K562 (cell line): ENCODE results near the gene PYCR2. TPM values are rescaled to one million over a fixed set of nuclear protein-coding genes. Genes with fewer than 3 reads are reported as not detected.

Experiments used
- CREM ChIP-seq: IDR thresholded peaks from 2 replicates; pipeline ENCODE4 v1.6.1; 2014; ENCODE audit warnings: antibody characterized with exemption, low read depth
- DACH1 ChIP-seq: fragments of 450-650 bp; IDR thresholded peaks from 2 replicates; pipeline ENCODE4 v1.6.1; 2018; ENCODE audit not compliant: partially characterized antibody
- FOXK1 ChIP-seq: sonication (generic); formaldehyde crosslinking; IDR thresholded peaks from 2 replicates; pipeline ENCODE4 v1.8.0; 2022; ENCODE audit warnings: missing genetic modification reagents, mild to moderate bottlenecking, borderline replicate concordance
- GATAD2B ChIP-seq: fragments of 450-650 bp; IDR thresholded peaks from 2 replicates; pipeline ENCODE4 v1.6.1; 2017; ENCODE audit warnings: mild to moderate bottlenecking, borderline replicate concordance
- HNRNPLL ChIP-seq: fragments of 200-400 bp; formaldehyde crosslinking; IDR thresholded peaks from 2 replicates; pipeline ENCODE4 v1.6.1; 2017; ENCODE audit warnings: low read length, low read depth, mild to moderate bottlenecking; ENCODE audit not compliant: poor library complexity, severe bottlenecking
- LARP7 ChIP-seq: fragments of 450-650 bp; IDR thresholded peaks from 2 replicates; pipeline ENCODE4 v1.6.1; 2016
- MAFK ChIP-seq: IDR thresholded peaks from 2 replicates; pipeline ENCODE4 v1.6.1; 2011; ENCODE audit warnings: low read length, improper control_type of control experiment
- MCM3 ChIP-seq: fragments of 450-650 bp; IDR thresholded peaks from 2 replicates; pipeline ENCODE4 v1.6.1; 2016
- MEIS2 ChIP-seq: fragments of 450-650 bp; IDR thresholded peaks from 2 replicates; pipeline ENCODE4 v1.6.1; 2014; ENCODE audit warnings: mild to moderate bottlenecking; ENCODE audit not compliant: partially characterized antibody
- NFE2L1 ChIP-seq: fragments of 450-650 bp; IDR thresholded peaks from 2 replicates; pipeline ENCODE4 v1.6.1; 2016; ENCODE audit warnings: missing genetic modification characterization, low read depth, mild to moderate bottlenecking, missing compliant biosample characterization, moderate library complexity, borderline replicate concordance
- NR1H2 ChIP-seq: sonication (generic); formaldehyde crosslinking; IDR thresholded peaks from 2 replicates; pipeline ENCODE4 v1.4.0; 2020; ENCODE audit warnings: mild to moderate bottlenecking, missing genetic modification reagents
- PHTF2 ChIP-seq: fragments of 250-450 bp; sonication (Bioruptor Pico); IDR thresholded peaks from 2 replicates; pipeline ENCODE4 v1.5.0; 2021; ENCODE audit warnings: mild to moderate bottlenecking
- POU5F1 ChIP-seq: fragments of 150-350 bp; IDR thresholded peaks from 2 replicates; pipeline ENCODE4 v1.6.1; 2014; ENCODE audit warnings: borderline replicate concordance, low read length, low read depth, mild to moderate bottlenecking; ENCODE audit not compliant: partially characterized antibody
- PTRF ChIP-seq: fragments of 450-650 bp; IDR thresholded peaks from 2 replicates; pipeline ENCODE4 v1.6.1; 2016; ENCODE audit warnings: mild to moderate bottlenecking, missing genetic modification characterization, missing compliant biosample characterization
- RBM14 ChIP-seq: fragments of 200-400 bp; formaldehyde crosslinking; IDR thresholded peaks from 2 replicates; pipeline ENCODE4 v1.6.1; 2018; ENCODE audit warnings: low read depth, mild to moderate bottlenecking, low read length, moderate library complexity, borderline replicate concordance; ENCODE audit not compliant: insufficient read depth
- RFX5 ChIP-seq: IDR thresholded peaks from 2 replicates; pipeline ENCODE4 v1.6.1; 2011; ENCODE audit warnings: low read depth, mild to moderate bottlenecking, improper control_type of control experiment, low read length
- SNAPC5 ChIP-seq: fragments of 250-450 bp; sonication (Bioruptor Pico); IDR thresholded peaks from 2 replicates; pipeline ENCODE4 v1.8.0; 2021; ENCODE audit warnings: moderate library complexity, mild to moderate bottlenecking, inconsistent platforms
- TFAM ChIP-seq: fragments of 250-450 bp; sonication (Bioruptor Pico); conservative IDR thresholded peaks from 2 replicates; pipeline ENCODE4 v1.5.0; 2021; ENCODE audit warnings: mild to moderate bottlenecking, moderate library complexity
- YBX1 ChIP-seq: fragments of 450-650 bp; IDR thresholded peaks from 2 replicates; pipeline ENCODE4 v1.7.1; 2016; ENCODE audit warnings: mild to moderate bottlenecking
- ZNF212 ChIP-seq: fragments of 450-650 bp; formaldehyde crosslinking; IDR thresholded peaks from 2 replicates; pipeline ENCODE4 v1.4.0; 2020; ENCODE audit warnings: mild to moderate bottlenecking
- ZNF274 ChIP-seq: IDR thresholded peaks from 2 replicates; pipeline ENCODE4 v1.6.1; 2011; ENCODE audit warnings: low read depth, mild to moderate bottlenecking, low read length, moderate library complexity, borderline replicate concordance
- ZNF384 ChIP-seq: IDR thresholded peaks from 2 replicates; pipeline ENCODE4 v1.6.1; 2012; ENCODE audit warnings: low read depth, low read length, improper control_type of control experiment
- ZNF436 ChIP-seq: fragments of 250-450, 450-650 bp; sonication (Bioruptor Pico); formaldehyde crosslinking; IDR thresholded peaks from 2 replicates; pipeline ENCODE4 v1.7.0; 2020; ENCODE audit warnings: mild to moderate bottlenecking
- ZNF592 ChIP-seq: fragments of 450-650 bp; IDR thresholded peaks from 2 replicates; pipeline ENCODE4 v1.6.1; 2017; ENCODE audit warnings: antibody characterized with exemption, mild to moderate bottlenecking
- ZNF764 ChIP-seq: fragments of 250-450 bp; sonication (Bioruptor Pico); IDR thresholded peaks from 2 replicates; pipeline ENCODE4 v1.4.0; 2020; ENCODE audit warnings: low read depth, mild to moderate bottlenecking, moderate library complexity
- polyA plus RNA-seq, 8 experiments: library from polyadenylated mRNA; depleted of rRNA in 4 of 8; stranded (reverse) in 5 of 8; unstranded in 3 of 8; fragments of >200 nt; fragmentation: Nextera tagmentation in 2 of 8; fragmentation: Illumina TruSeq in 1 of 8; extraction: Ambion mirVana in 2 of 8; extraction: Trizol in 1 of 8; gene quantifications; 2 replicates each; pipeline versions ENCODE4 v1.2.1 to v1.2.3, GENCODE V29; 2011 to 2014; ENCODE audit warnings: inconsistent platforms in 1 of 8, missing spikeins in 1 of 8
- total RNA-seq, 7 experiments: library from RNA; depleted of rRNA in 6 of 7; stranded (reverse); fragments of >200 nt in 6 of 7; fragmentation: Illumina TruSeq in 2 of 7; extraction: Trizol in 2 of 7; gene quantifications; 2 replicates each; pipeline versions ENCODE4 v1.2.1 to v1.2.3, GENCODE V29; 2011 to 2021; ENCODE audit warnings: low replicate concordance in 1 of 7

Gene PYCR2
- total and polyA plus RNA-seq, 9 of the 15 experiments (the other 6 are each of a cell fraction or from before 2014, with no cell fraction given) = 5.5 to 219 (median 127) TPM

- TF ChIP-seq GATAD2B (peak; percentile 39; the same call in 1 of the 2 replicates), ZNF436 (CRISPR knock-in tag) (no peak), RBM14 (no peak), ZNF384 (peak; percentile 65), DACH1 (peak; percentile 91), PHTF2 (no peak), RFX5 (no peak), TFAM (CRISPR knock-in tag) (no peak), ZNF592 (peak; percentile 99), ZNF212 (CRISPR knock-in tag) (no peak), HNRNPLL (no peak), MEIS2 (peak; percentile 78), MCM3 (no peak; the same call in 1 of the 2 replicates), ZNF764 (CRISPR knock-in tag) (no peak), POU5F1 (no peak), SNAPC5 (CRISPR knock-in tag) (no peak), CREM (peak; percentile 82), PTRF (tag) (peak; percentile 75), YBX1 (no peak; the same call in 1 of the 2 replicates), FOXK1 (CRISPR knock-in tag) (no peak), NFE2L1 (tag) (peak; percentile 3; the same call in 1 of the 2 replicates), NR1H2 (CRISPR knock-in tag) (no peak), LARP7 (peak; percentile 96), MAFK (peak; percentile 51), ZNF274 (peak; percentile 88)
Measured at GRCh38 chr1:225928186-225929175, 4.4 kb upstream of the PYCR2 start (continued).
